Skin of body (tissue), 2 donors: ENCODE results near the gene SMCO4. TPM values are rescaled to one million over a fixed set of nuclear protein-coding genes. Genes with fewer than 3 reads are reported as not detected.

Experiments
- DNase-seq: peaks from one replicate; lab custom pipeline; 2025; lab: John Stamatoyannopoulos, UW
- total RNA-seq: library from RNA; depleted of rRNA; stranded (reverse); fragments of >200 nt; gene quantifications from one replicate; pipeline ENCODE4 v1.2.3, GENCODE V29; 2014

The SMCO4 gene
- total RNA-seq, 1 donor from 2014 or later: 13.4 TPM

DNA sequence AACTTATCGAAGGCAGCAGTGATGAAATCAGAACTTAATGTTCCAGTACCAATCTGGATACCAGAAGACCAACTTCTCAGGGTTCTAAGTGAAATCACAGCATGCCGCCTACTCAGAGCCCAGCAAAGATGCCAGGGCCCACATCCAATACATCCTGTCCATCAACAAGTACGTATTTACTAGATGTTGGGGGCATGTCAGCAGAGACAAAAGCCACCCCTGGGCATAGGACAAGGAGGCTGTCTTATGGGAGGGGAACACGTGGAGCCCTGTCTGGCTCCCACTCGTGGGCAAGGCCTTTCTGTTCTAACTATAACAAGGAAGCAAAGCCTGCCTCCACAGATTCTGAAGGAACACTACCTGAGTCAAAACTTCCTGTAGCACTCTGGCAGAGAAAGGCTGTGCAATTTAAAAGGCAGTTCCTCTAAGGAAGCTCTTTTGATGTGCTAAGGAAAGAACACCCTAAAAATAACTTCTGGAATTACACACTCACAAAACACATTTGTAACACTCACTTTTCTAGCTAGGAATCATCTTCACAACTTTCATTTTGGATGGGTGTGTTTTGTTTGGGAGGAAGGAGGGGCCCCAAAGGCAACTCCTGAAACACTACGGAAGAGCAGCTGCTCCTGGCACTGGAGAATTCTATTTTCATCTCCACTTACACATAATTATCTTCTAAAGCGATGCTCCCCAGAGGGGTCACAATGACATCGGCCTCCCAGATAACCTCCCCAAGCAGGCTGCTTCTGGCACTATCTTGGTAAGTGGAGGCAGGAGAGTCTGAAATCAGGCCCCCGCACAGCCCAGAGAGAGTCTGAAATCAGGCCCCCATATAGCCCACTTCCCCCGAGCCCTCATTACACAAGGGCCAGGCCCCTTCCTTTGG lies 14.2 kb downstream of the SMCO4 start:
- no peak for DNase-seq

DNA sequence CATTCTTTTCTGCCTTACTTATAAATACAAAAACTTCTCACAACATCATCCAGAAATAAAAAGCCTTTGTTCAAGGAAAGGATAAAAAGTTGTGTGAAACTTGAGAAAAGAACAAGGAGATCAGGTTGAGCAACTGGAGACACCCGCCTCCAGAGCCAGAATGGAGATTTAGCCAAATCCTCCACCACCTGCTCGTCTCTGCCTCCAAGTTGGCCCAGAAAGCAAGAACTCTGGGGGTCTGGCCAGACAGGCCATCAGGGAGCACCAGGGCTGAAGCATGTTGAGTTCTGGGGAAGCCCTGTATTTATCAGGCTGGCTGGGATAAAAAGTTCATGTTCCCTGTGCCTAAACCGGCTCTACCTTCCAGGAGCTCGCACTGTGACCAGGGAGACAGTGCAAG lies 14.9 kb downstream of the SMCO4 start:
- no peak for DNase-seq

DNA sequence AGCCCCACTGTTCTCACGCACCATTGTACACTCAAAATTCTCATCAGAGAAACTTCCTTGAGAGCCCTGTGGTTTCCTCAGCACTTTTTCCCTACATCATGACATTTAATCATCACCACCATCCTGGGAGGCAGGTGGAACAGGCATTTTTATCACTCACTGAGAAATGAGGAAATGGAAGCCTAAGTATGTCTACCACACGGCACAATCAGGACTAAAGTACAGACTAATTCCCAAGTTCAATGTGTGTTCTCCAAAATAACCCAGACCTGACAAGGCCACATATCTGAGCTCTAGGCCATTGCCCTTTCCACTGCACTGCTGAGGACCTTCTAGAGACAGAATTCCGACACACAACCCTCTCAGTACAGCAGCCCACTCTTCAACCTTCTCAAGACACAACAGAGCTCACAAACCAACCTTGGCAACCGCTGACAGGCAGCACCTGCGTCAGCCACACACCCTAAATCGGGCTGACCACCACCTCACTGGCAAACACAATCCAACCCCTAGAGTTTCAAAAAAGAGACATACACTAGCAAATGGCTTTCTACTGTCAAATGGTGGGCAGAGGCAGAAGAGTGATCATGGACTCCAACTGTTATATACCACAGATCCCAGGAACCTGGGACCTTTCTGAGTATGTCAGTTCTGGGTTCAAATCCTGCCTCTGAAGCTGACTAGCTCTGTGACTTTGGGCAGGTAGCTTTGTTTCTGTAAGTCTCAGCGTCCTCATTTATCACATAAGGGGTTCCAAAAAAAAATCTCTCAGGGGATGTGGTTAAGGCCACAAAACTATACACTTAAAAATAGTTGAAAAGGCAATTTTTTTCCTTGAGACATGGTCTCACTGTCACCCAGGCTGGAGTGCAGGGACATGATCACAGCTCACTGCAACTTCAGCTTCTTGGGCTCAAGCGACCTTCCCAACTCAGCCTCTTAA lies 16.3 kb downstream of the SMCO4 start:
- no peak for DNase-seq

DNA sequence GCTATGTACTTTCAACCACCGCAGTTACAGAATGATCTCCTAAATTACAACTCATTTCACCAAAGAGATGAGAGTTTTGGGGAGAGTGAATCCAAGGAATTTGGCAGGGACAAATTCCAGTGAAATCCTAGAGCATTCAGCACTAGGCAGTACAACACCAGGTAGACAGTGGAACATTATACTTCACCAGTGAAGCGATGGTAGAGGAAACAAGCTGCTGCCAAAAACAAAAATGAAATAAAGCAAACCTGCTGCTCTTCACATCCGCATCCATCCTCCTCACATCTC lies 16.9 kb downstream of the SMCO4 start:
- DNase-seq: no peak

DNA sequence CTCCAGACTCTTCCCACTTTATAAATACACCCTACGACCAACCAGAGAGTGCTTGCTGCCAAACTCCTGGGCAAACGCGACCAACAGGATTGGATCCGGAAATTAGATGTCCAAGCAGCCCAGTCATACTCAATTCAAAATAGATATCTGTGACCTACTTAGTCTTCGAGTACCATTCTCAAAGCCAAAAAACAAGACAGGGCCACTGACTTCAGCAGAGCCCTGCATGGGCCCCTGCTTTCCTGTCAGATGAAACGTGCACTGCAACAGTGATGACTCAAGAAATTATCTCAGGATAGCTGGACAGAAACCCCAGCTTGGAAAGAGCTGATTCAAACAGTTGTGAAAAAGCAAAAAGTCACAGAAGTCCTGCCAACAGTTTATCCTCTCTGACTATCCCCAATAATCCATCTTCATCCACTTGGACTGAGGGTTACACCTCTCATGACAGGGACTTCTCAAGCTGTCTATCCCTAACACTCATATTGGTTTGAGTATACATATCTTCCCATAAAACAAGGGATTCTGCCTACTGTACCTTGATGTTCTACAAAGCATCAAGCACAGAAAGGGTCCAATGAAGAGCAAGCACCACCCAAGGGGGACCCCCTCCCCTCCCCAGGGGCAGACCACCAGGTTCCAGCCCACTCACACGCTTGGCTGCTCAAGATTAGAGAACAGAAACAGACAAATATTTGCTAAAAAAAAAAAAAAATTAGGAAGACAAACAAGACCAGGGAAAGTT lies 17.4 kb downstream of the SMCO4 start:
- DNase-seq: no peak

DNA sequence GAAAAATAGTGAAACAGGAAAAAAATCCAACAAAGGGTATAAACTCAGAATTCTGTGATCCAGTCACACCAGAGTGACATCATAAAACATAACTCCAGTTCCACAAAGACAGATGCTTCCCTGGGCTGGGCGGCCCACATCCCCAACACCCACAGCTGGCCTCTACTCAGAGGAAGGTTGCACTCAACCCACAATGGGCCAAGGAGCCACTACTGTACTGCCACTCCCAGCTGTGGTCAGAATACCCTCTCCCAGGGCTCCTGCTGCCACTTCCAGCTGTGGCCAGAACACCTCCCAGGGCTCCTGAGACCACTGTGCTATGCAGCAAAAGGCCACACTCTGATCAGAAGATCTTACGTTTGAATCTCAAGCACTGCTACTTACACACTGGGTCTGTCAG lies 18.3 kb downstream of the SMCO4 start:
- DNase-seq: no peak

DNA sequence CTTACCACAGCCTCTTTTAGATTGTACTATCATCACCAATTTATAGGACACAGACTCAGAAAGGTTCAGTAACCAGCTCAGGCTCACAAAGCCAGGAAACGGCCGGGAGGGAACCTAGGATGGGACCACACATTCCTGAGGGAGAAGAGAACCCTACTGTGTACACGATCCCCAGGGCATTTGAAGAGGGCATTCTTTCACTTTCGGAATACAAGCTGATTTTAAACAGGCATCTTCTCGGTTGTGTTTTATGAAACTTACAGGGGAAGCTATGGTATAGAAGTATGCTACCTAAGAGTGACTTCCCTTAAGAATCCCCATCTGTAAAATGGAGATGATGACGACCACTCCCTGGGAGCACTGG lies 19.0 kb downstream of the SMCO4 start:
- DNase-seq: no peak

DNA sequence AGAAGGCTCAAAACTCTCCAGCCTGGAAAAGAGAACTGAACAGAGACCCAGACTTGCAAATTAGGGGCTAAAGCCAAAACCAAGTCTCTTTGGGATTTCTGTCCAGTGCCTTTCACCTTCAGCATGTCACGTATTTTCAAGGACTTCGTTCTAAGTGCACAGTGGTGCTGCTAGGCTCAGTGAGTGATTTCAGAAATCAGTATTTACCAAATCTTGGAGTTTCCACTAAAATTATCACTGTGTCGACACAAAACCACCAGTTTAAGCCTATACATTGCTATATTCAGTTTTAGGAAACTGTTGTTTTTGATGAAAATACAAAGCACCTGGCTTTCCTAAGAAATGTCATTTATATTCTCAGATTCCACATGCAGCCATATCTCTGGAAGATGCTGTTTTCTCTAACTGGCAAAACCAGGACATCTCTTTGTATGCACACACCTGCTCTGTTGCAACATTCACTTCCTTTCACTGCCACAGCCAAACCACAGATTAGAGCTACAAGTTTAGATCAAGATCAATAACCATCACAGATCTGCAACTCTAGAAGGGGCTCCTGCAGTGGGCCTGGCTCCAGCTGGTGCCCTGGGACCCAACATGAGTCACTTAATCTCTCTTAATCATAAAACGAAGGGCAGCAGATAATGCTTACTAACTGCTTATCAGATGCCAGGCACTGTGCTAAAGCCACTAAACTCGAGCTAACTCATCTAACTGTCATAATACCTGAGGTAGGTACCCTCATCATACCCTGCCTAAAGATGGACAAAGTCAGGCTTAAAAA lies 22.3 kb downstream of the SMCO4 start:
- no peak for DNase-seq

DNA sequence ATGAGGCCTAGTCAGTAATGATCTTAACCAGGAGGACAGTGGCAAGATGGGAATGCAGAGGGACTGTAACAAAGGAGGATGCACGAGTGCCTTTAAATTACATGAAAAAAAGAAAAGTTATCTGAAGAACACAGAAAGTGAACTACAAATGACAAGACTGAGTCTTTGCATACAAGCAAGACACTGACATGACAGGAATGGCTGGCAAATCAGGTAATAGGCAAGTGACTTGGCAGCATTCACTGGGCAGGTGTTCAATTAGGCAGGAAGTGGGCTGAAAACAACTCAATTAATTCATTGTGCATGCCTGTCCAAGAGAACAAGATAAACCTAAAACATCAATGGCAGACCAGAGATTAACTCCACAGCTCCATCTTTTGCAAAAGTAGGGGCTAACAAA lies 24.0 kb downstream of the SMCO4 start:
- DNase-seq: no peak

DNA sequence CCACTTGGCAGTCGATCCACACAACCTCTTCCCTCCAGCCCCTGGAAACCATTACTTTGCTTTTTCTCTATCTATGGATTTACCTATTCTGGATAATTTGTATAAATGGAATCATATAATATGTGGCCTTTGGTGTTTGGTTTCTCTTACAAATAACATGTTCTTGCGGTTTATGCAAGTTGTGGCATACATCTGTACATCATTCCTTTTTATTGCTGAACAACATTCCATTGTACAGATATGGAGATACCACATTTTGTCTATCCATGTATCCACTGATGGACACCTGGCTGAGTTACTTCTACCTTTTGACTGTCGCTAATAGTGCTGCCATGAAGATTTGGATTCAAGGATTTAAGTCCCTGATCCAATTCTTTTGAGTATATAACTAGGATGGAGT lies 25.1 kb downstream of the SMCO4 start:
- DNase-seq: no peak

DNA sequence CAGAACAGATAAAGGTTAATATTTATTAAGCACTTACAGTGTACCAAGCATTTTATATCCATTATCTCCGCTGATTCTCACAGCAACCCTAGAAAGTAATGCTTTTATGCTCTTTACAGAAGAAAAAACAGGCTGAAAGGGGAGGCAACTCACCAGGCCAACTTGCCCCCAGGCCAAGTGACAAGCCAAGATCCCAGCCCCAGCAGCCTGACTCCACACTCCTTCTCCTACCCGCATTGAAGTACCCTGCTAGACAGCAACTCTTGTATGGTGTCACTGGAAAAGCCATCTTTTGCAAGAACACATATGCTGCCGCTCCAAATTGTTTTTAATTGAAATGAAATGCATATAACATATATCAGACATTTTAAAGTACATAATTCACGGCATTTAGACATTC lies 25.6 kb downstream of the SMCO4 start:
- no peak for DNase-seq

DNA sequence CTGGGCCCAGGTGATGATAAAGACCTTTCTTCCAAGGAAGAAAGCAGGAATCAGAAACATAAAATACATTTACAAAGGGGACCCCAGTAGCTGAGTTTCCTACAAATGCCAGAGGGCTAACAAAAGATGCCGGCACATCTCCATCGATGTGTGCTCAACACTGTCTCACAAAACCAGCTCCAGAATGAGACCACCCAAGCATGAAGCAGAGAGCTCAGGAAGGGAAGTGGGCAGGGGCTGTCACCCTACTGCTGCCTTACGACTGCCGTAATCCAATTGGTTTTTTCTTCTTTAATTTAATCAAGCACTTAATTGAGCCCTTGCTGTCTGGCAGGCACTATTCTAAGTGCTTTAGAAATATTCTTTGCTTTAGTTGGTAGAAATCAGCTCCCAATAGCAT lies 26.1 kb downstream of the SMCO4 start:
- DNase-seq: no peak

DNA sequence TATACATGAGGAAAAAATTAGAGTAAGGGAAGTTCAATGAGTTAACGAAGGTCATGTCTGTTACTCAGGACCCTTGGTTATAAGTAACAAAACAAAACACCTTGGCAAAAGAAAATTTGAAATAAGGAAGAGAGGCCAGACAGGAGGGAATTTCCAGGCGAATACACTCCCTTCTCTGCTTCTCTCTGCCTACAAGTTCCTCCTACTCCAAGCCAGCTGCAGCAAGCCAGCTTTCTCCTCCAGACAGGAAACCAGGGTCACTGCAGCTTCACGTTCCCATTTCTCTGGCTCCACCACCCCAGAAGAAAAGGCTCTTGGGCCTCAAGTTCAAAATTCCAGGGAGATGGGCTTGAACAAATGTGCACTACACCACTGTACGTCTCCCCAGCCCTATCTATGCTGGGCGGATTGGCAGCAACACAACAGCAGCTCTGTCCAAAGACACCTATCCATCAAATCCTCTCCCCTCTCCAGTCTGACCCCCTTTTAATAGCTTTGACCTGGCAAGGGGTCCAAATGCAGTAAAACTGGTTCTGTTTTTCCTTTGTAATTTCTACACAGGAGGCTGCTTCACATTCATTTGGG lies 27.7 kb downstream of the SMCO4 start:
- no peak for DNase-seq

DNA sequence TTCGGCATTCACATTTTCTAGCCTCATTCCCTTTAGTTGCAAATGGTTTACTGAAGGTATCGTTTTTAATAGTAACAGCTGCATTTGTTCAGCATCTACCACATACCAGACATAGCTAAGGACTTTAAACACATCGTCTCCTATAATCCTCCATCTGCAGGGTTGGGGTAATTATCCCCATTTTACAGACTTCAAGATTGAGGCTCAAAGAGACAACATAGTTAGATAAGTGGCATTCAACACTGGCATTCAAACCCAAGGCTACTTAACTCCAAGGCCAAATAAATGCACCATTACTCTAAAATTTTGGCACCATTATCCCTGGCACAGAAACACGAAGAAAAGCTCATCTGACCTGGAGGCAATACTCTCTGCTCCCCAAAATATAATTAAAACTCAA lies 28.5 kb downstream of the SMCO4 start:
- no peak for DNase-seq

DNA sequence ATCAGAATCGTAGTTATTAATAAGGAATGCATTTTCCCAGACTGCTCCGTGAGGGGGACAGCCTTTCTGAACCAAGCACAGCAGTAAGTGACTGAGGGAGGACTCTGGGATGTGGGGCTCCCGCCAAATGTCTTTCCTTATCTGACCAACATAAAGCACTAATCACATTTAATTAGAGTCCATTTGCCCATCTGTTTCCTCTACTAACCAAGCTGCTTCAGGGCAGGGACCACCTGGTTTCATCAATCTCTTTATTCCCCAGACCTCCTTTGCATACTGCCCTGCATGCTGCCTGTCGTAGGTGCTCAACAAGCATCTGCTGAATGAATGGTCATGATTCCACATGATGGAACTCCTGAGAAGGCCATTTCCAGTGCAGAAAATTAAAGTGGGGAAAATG lies 29.4 kb downstream of the SMCO4 start:
- DNase-seq: no peak

DNA sequence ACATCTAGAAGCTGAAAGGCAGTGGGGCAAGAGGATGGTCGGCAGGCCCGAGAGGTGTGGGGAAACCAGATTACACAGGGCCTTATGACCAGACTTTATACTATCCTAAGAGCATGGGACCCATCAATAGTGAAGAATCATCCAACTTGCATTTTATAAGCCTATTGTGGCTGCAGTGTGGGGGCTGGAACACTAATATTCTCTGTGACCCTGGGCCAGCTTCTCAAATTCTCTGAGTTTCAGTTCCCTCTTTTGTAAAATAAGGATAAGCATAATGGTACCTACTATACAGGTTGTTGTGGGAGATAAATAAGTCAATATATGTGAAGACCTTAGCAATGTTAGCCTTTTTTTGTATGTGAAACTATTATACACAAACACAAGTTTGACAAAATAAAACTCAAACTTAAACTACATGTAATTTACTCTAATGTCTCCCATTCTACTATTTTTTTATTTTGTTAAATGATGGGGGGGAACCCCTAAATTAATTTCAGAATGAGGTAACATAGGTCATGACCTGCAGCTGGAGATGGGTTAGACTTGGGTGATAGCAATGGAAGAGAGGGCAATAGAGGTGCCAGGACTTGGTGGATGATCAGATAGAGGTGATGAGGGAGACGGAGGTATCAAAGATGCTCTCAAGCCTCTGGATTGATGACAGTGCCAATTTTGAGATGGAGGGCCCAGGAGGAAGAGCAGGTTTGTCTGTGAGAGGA lies 30.1 kb downstream of the SMCO4 start:
- no peak for DNase-seq

DNA sequence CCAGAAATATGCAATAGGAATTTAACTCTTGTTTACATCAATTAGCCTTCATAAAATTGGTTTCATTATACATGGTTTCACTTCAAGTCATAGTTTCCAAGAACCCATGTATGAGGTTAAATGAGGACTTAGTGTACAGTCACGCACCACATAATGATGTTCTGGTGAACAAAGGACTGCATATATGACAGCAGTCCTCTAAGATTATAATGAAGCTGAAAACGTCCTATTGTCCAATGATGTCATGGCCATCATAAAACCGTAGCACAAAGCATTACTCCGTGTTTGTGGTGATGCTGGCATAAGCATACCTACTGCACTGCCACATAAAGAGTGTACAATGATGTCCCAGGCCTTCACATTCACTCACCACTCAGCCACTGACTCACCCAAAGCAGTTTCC lies 31.1 kb downstream of the SMCO4 start:
- no peak for DNase-seq

DNA sequence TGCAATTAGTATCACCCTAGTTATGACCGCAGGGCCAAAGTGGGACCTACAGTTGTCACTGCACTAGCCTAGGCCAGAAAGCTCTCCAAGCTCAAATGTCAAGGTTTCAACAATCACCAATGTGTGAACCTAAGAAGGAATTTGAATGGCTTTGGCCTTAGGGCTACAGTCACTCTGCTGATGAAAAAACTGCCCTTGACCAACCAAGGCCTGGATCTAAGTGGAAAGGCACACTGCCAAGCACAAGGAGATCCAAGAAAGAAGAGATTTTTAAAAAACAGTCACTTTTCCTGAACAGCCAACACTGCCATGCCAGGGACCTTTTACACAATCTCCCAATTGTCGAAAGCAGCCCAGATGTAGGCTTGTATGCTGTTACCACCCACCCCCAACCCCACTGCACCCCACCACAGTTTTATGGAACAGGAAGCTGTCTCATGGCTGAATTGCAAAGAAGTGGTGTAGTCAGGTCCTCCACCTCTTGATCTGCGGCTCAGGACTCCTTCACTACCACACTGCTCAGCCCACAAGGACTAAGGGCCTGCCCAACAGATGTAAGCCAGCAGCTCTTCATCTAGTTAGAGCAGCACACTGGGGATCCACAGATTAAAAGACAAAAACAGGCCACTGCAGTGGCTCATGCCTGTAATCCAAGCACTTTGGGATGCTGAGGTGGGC lies 32.9 kb downstream of the SMCO4 start:
- no peak for DNase-seq

DNA sequence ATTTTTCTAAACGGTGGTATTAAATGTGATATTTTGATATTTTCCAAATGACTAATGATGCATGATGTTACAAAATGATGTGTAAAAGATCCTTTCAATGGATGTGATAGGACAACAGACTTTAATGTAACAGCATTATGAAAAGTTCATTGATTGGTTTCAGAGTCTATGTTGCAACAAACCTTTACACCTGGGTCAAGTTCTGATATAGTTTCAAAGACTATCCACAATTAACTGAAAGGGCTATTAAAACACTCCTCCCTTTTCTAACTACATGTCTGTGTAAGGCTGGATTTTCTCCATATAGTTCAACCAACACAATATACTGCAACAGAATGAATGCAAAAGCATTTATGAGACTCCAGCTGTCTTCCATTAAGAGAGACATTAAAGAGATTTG lies 35.7 kb downstream of the SMCO4 start:
- DNase-seq: no peak

DNA sequence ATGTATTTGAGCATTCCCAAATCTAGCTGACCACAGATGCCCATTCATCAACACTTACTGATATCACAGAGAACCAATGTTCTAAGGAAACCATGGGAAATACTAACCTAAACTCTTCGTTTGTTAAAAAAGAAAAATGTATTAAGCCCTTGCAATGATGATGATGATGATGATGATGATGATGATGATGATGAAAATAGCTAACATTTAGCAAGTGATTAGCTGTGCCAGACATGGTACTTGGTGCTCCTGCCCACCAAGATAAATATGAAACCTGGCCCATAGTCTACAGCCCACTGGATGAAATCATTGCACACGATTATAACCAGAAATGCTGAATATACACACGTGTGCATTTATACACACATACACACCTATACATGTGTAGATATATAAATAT lies 37.5 kb downstream of the SMCO4 start:
- no peak for DNase-seq
